Measurements from ENCODE around the gene HNF4A.

DNA sequence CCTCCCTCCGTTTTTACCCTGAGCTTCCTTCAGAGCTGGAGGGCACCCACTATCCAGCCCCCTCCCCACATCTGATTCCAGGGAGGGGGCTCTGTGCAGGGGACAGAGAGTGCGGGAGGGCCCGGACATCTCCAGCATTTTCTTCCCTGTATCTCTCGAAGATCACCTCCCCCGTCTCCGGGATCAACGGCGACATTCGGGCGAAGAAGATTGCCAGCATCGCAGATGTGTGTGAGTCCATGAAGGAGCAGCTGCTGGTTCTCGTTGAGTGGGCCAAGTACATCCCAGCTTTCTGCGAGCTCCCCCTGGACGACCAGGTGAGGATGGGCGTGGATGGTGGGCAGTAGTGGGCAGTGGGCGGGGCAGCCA, 58.8 kb downstream of the HNF4A start:
- TF ChIP-seq, protein P1, sequence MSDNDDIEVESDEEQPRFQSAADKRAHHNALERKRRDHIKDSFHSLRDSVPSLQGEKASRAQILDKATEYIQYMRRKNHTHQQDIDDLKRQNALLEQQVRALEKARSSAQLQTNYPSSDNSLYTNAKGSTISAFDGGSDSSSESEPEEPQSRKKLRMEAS (IDR thresholded peaks at IDR 0.05; ENCODE audit: insufficient read depth, insufficient read length) = no peak
- TF ChIP-seq, protein P2, sequence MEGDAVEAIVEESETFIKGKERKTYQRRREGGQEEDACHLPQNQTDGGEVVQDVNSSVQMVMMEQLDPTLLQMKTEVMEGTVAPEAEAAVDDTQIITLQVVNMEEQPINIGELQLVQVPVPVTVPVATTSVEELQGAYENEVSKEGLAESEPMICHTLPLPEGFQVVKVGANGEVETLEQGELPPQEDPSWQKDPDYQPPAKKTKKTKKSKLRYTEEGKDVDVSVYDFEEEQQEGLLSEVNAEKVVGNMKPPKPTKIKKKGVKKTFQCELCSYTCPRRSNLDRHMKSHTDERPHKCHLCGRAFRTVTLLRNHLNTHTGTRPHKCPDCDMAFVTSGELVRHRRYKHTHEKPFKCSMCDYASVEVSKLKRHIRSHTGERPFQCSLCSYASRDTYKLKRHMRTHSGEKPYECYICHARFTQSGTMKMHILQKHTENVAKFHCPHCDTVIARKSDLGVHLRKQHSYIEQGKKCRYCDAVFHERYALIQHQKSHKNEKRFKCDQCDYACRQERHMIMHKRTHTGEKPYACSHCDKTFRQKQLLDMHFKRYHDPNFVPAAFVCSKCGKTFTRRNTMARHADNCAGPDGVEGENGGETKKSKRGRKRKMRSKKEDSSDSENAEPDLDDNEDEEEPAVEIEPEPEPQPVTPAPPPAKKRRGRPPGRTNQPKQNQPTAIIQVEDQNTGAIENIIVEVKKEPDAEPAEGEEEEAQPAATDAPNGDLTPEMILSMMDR (IDR thresholded peaks at IDR 0.05; ENCODE audit: extremely low read depth in 1 of 2, insufficient read depth in 1 of 2, low read depth in 1 of 2, low read length in 2 of 2) = no peak
- TF ChIP-seq POLR2A (IDR thresholded peaks at IDR 0.05; ENCODE audit: low read depth, low read length) (no peak), JUN (IDR thresholded peaks at IDR 0.05; ENCODE audit: borderline replicate concordance, insufficient read depth, insufficient read length, low read depth) (no peak), GATA2 (IDR thresholded peaks at IDR 0.05; ENCODE audit: insufficient read depth, insufficient read length, low read depth, low read length) (no peak), POLR2AphosphoS5 (IDR thresholded peaks at IDR 0.05; ENCODE audit: insufficient read depth, low read depth, low read length) (no peak), EZH2 (IDR thresholded peaks at IDR 0.05; ENCODE audit: borderline replicate concordance, low read depth, low read length, severe bottlenecking) (no peak), MYC (IDR thresholded peaks at IDR 0.05; ENCODE audit: low read depth, low read length) (no peak), FOS (IDR thresholded peaks at IDR 0.05; ENCODE audit: borderline replicate concordance, insufficient read depth, low read length) (no peak)
